GM19455 (cell line): ENCODE results near the gene BEGAIN.

ENCODE experiments used
- ATAC-seq: cut with Tn5 transposase; IDR thresholded peaks from one replicate; pipeline ENCODE4 v1.9.1; 2021; ENCODE audit not compliant: unreplicated experiment

BEGAIN gene

GRCh38 chr14:100554696-100555320 is 32.4 kb downstream of the BEGAIN start:
- no peak for ATAC-seq

- ATAC-seq, result no peak
Observed at GRCh38 chr14:100554082-100554677, 33.0 kb downstream of the BEGAIN start.

- ATAC-seq, result no peak
Observed at GRCh38 chr14:100553471-100553870, 33.7 kb downstream of the BEGAIN start.

- ATAC-seq, result no peak
Observed at GRCh38 chr14:100552524-100553125, 34.6 kb downstream of the BEGAIN start.

- ATAC-seq, result no peak
Observed at GRCh38 chr14:100551056-100551455, 36.2 kb downstream of the BEGAIN start.

- ATAC-seq, result no peak
Observed at GRCh38 chr14:100549834-100550625, 37.2 kb downstream of the BEGAIN start.

- ATAC-seq, result no peak
Observed at GRCh38 chr14:100548939-100549338, 38.3 kb downstream of the BEGAIN start.

GRCh38 chr14:100548295-100548655 is 38.9 kb downstream of the BEGAIN start:
- no peak for ATAC-seq

- no peak for ATAC-seq
Observed at GRCh38 chr14:100547633-100548294, 39.5 kb downstream of the BEGAIN start.

GRCh38 chr14:100546051-100546443 is 41.2 kb downstream of the BEGAIN start:
- no peak for ATAC-seq

- ATAC-seq, result no peak
Observed at GRCh38 chr14:100545359-100545758, 41.9 kb downstream of the BEGAIN start.

GRCh38 chr14:100544506-100545141 is 42.6 kb downstream of the BEGAIN start:
- no peak for ATAC-seq

GRCh38 chr14:100543471-100544455 is 43.5 kb downstream of the BEGAIN start:
- ATAC-seq, result no peak

GRCh38 chr14:100542619-100543205 is 44.5 kb downstream of the BEGAIN start:
- ATAC-seq, result no peak

- ATAC-seq, result no peak
Observed at GRCh38 chr14:100541621-100542560, 45.3 kb downstream of the BEGAIN start.

- no peak for ATAC-seq
Observed at GRCh38 chr14:100540926-100541620, 46.1 kb downstream of the BEGAIN start.

- no peak for ATAC-seq
Observed at GRCh38 chr14:100540141-100540925, 46.9 kb downstream of the BEGAIN start.
